Fibroblast of the conjunctiva (primary cell): Measurements from ENCODE around the gene DHRS9.
"Not testable (repeated sequence)": the region's sequence is repeated elsewhere in the genome, so short reads cannot be mapped to it uniquely, and the experiment has no call there.

Experiments used
- DNase-seq: peaks from one replicate; pipeline ENCODE4 v3.0.0-alpha.2; 2010; ENCODE audit warnings: low read depth

Gene DHRS9

DNA sequence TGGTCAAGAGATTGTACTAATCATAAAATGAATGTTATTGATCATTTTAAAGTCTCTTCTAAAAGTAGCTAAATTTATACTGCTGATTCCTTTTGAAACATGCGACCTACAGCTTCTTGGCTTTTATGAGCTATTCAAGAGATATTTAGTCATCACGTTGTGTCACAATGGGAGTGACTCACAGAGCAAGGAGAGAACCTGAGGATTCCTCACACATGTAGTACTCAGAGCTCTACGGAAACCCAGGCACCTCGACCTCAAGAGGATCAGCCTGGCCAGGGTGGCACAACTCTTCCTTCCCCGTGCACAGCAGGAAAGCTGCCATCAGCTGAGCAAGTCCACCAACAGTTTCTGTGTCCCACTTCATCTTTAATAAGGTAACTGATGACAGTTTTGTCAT, at the start of gene DHRS9:
Gene DHRS9, plus strand, starts transcription at position 223 of the 400 bp plus-strand sequence. CDS start 12,019 bp downstream, outside the sequence.
- DNase-seq, result no peak

GRCh38 chr2:169023161-169023560, 46.2 kb upstream of the DHRS9 start:
- no peak for DNase-seq

- DNase-seq, result no peak
These were observed 43.3 kb upstream of the DHRS9 start for GRCh38 chr2:169026056-169026455.

- DNase-seq, result no peak
These were observed 42.1 kb upstream of the DHRS9 start for GRCh38 chr2:169027234-169027633.

DNA sequence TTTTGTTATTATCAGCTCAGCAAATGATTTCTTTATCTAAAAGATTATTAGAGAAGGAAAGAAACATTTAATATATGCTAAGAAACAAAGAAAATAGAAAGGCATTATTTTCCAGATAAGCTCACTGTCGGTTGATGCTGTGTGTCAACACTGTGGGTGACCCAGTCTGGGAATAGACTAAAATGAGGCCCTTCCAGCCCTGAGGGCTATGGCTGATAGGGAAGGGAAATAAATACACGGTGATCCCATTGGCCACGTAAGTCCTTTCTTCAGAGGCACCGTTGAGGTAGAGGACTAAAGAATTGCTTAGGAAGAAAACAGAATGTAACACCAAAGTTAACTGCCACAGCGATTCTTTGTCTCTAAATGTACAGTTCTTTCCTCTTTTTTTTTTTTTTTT, 40.0 kb upstream of the DHRS9 start:
- no peak for DNase-seq

DNA sequence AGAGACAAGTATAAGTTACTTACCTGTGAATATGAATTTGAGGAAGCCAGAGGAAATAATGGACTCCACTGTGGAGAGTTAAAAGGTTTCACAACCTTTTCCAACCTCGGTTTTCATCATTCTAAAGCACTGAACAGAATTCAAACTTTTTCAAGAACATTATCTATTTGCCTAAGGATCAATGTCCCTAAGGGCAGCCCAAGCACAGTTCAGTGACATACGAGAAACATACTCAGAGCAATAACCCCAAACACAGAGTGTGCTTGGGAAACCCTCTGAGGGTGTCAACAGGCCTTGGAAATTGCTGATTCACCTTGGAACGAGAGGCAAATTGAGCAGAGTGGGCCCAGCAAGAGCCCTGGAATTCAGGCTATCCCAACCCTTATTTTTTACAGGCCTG, 38.2 kb upstream of the DHRS9 start, which contains the start of gene ABCB11:
Gene ABCB11, minus strand, starts transcription at position 123 of the 400 bp plus-strand sequence. CDS start 13,199 bp downstream, outside the sequence.
- DNase-seq, result no peak

GRCh38 chr2:169034256-169034655, 35.1 kb upstream of the DHRS9 start:
- DNase-seq, result no peak

DNA sequence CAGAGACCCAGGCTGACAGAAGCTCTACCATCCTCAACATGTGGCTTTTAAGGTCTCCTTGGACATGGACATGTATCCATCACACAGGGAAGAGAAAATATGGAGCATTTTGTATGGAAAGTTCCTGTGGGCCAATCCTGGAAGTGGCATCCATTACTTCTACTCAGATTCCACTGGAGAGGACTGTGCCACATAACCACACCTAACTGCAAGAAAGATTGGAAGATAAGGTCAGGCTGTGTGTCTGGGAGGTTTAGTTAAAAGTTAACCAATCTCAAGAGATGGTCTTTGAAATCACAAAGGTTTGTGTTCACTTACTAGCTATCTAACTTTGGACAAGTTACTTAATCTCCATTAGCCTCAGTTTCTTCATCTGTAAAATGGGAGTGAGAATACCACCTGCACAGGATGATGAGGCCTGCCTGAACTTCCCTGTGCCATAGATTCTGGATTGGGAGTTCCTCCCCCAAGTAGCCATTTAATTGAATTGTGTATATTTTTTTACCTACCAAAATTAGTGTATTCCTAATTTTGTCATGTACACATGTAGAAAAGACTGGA, 34.3 kb upstream of the DHRS9 start:
- DNase-seq, result no peak

- DNase-seq, result no peak
These were observed 33.5 kb upstream of the DHRS9 start for GRCh38 chr2:169035887-169036286.

DNA sequence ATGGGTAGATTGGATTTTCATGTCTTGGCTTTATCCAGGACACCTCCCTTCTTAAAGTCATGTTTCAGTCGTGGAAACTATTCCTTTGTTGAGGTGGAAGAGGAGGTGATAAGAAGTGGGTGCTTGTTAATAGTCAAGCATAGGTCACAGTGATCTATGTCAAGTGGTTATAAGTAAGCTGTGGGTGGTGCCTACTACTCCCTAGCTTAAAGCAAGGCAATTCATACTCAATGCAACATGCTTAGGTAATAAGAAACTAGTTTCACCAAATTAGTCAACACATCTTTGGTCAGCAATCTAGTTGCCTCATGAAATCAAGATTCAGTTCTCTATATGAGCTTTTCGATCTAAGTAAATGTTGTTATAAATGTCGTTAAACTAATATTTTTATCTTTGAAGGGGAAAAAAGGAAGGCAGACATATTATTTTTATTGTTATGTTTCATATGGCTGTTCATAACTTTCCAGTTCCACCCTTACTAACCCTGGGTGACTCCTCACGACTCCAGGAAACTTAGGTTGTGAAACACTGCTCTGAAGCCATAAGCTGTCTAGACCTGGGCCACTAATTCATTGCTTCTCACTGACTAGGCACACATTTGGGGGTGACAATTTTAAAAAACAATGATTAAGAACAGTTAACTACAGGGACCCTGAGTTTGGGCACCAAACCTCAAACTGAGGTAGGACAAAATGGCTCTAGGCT, 32.5 kb upstream of the DHRS9 start:
- DNase-seq, result no peak

DNA sequence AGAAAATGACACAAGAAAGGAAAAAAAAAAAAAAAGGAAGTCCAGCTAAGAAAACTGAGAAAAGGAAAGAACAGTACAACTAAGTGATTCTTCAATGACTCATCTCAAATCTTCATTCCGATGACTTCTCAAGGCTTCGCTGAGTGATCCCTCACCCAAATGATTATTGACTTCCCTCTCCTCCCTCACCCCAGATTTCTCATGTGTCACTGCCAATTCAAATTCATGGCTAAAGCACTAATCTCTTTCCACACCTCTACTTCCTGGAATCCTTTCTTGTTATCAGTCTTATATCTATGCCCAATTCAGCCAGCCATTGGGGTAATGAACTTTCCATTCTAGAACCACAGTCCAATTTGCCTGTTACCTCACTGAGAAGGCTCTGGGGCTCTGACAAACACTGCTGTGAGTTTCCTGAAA, 31.0 kb upstream of the DHRS9 start:
- no peak for DNase-seq

DNA sequence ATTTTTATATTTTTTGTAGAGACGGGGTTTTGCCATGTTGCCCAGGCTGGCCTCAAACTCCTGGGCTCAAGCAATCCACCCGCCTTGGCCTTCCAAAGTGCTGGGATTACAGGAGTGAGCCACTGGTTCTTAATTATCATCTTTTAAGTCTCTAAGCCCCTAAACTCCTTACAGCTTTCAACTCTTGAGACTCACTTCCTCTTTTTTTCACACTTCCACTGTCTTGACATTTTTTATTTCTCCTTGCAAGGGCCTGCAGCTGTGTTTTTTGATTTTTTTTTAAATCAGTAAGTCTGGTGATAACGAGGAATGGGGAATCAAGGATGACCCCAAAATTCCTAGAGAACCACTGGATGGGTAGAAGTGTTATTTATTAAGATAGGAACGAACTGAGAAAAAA, 29.7 kb upstream of the DHRS9 start:
- DNase-seq, result no peak

GRCh38 chr2:169041594-169041993, 27.8 kb upstream of the DHRS9 start:
- no peak for DNase-seq

GRCh38 chr2:169042856-169043255, 26.5 kb upstream of the DHRS9 start:
- DNase-seq, result no peak

GRCh38 chr2:169046440-169047151, 22.8 kb upstream of the DHRS9 start:
- DNase-seq, result no peak

- DNase-seq, result no peak
These were observed 21.8 kb upstream of the DHRS9 start for GRCh38 chr2:169047256-169048250.

DNA sequence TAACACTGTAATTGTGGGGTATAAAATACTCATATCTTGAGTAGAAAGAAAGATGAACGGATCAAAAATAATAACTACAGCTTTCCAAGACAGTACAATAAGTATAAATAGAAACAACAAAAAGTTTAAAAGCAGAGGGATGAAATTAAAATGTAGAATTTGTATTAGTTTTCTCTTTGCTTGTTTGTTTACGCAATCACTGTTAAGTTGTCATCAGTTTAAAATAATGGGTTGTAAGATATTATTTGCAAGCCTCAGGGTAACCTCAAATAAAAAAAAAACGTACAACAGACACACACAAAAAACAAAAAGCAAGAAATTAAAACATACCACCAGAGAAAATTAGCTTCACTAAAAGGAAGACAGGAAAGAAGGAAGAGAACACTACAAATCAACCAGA, 20.2 kb upstream of the DHRS9 start:
- DNase-seq, result no peak

DNA sequence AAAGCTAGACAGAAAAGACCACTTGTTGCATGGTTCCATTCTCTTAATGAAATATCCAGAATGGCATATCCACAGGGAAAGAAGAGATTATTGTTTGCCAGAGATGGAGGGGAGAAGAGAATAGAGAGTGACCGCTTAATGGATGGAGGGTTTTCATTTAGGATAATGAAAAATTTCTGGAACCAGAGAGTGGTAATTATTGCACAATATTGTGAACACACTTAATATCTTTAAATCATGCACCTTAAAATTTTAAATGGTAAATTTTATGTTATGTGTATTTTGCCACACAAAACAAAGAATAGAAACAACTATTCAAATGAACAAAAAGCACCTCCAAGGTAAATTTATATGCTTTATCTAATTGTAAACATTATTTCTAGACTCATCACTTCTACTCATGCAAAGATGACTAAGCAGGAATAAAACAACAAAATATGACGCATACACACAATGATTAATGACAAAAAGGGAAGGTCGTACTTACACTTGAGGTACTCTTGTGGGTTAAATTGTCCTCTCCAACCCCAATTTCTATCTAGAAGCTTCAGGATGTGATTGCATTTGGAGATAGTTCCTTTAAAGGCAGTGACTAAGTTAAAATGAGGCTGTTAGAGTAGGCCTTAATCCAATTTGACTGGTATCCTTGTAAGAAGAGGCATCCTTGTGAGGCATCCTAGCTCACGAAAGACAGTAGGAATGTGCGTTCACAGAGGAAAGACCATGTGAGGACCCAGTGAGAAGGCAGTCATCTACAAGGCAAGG, 18.7 kb upstream of the DHRS9 start:
- DNase-seq, result no peak

DNA sequence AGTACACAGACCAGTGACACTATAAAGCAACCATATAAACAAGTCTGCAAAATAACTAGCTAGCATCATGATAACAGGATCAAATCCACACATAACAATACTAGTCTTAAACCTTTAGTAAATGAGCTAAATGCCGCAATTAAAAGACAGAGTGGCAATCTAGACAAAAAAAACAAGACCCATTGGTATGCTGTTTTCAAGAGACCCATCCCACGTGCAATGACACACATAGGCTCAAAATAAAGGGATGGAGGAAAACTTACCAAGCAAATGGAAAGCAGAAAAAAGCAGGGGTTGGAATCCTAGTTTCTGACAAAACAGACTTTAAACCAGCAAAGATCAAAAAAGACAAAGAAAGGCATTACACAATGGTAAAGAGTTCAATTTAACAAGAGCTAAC, 14.8 kb upstream of the DHRS9 start:
- DNase-seq, result not testable (repeated sequence)

- not testable (repeated sequence) for DNase-seq
These were observed 5.2 kb upstream of the DHRS9 start for GRCh38 chr2:169064199-169064598.

GRCh38 chr2:169065422-169065821, 3.9 kb upstream of the DHRS9 start:
- no peak for DNase-seq
